Heart right ventricle (tissue), 16 donors: Measurements from ENCODE around the gene PAX2. TPM values are rescaled to one million over a fixed set of nuclear protein-coding genes. Genes with fewer than 3 reads are reported as not detected.

Experiments
- ATAC-seq, 8 donors: fragments of 200-7000 bp; cut with Tn5 transposase; one replicate each; pipeline ENCODE4 v1.9.1; 2020; ENCODE audit warnings: mild to moderate bottlenecking in 8 of 8, moderate library complexity in 8 of 8, moderate number of reproducible peaks in 1 of 8
- DNase-seq, 2 donors: peaks; one replicate each; pipeline ENCODE4 v3.0.0-alpha.2; 2020
- H3K27ac ChIP-seq, 10 donors: fragments of 200-600 bp; sonication (generic) in 2 of 10; one replicate each; pipeline versions ENCODE4 v1.5.0 to v1.8.0; 2020 to 2022; ENCODE audit warnings: mild to moderate bottlenecking in 3 of 10
- H3K27me3 ChIP-seq, 7 donors: fragments of 200-600 bp; one replicate each; pipeline ENCODE4 v1.8.0; 2021 to 2022; ENCODE audit warnings: mild to moderate bottlenecking in 2 of 7
- H3K36me3 ChIP-seq, 9 donors: fragments of 200-600 bp; sonication (generic) in 1 of 9; one replicate each; pipeline versions ENCODE4 v1.5.0 to v1.8.0; 2020 to 2022; ENCODE audit warnings: mild to moderate bottlenecking in 2 of 9
- H3K4me1 ChIP-seq, 9 donors: fragments of 200-600 bp; sonication (generic) in 1 of 9; one replicate each; pipeline versions ENCODE4 v1.5.0 to v1.8.0; 2020 to 2022; ENCODE audit warnings: mild to moderate bottlenecking in 4 of 9
- H3K4me3 ChIP-seq, 10 donors: fragments of 200-600 bp; sonication (generic) in 2 of 10; one replicate each; pipeline versions ENCODE4 v1.5.0 to v1.8.0; 2020 to 2022; ENCODE audit warnings: mild to moderate bottlenecking in 7 of 10, moderate library complexity in 2 of 10
- H3K9me3 ChIP-seq, 11 donors: fragments of 200-600 bp in 10 of 11; sonication (generic) in 2 of 11; one replicate each; pipeline versions ENCODE4 v1.5.0 to v1.8.0; 2013 to 2022; ENCODE audit warnings: mild to moderate bottlenecking in 2 of 11, control low read depth in 1 of 11, moderate library complexity in 1 of 11
- WGBS, 2 donors: extraction: QIAGEN DNeasy Blood & Tissue Kit; methylation state at CpG; one replicate each; pipeline ENCODE4 v1.1.7; 2013; ENCODE audit warnings: inconsistent platforms in 1 of 2; 5-methylcytosine and 5-hydroxymethylcytosine counted together
- intact Hi-C, 10 donors: fragments of 100-400 bp; cut with DNase I; formaldehyde crosslinking; loops; one replicate each; pipeline versions ENCODE4 v1.11.1 to v1.14.2; 2022
- polyA plus RNA-seq, 2 donors: library from polyadenylated mRNA; stranded (reverse); fragments of 200-250 nt; gene quantifications; one replicate each; pipeline ENCODE4 v1.2.3, GENCODE V29; 2013
- total RNA-seq, 10 donors: library from RNA; stranded (reverse); fragmentation: NEBNext Ultra II Directional in 3 of 10; extraction: Animal tissue kit (Norgen Biotek cat#: 25700) in 3 of 10; gene quantifications; one replicate each; pipeline versions ENCODE4 v1.2.1 to v1.2.4, GENCODE V29; 2021 to 2023
- TF ChIP-seq, protein P1 (sequence below), 9 donors: fragments of 200-600 bp; sonication (generic) in 2 of 9; IDR thresholded peaks; one replicate each; pipeline versions ENCODE4 v1.5.0 to v1.8.0; 2021 to 2022; ENCODE audit warnings: antibody characterized with exemption in 9 of 9, mild to moderate bottlenecking in 5 of 9, moderate library complexity in 1 of 9
- donor health status: Arrhythmogenic right ventricular cardiomyopathy.
- donor health status: ischemic (EF 13 %, LVEDD 7.1; RV severe dilation, severe dysfunction).
- donor health status: healthy with polysubstance abuse.
- donor health status: DM: no; HTN: yes; CAD: no.
- donor health status: DM: no; HTN: no; CAD: no.
- donor health status: ischemic (EF 25% LVEDD 6.9; RV normal size, moderate dysfunction).
- donor health status: ischemic (EF 25% LVEDD 5.7; RV mildly dilated, moderate dysfunction).
- donor health status: healthy.
- donor health status: DM: yes; HTN: yes; CAD: no.
- donor health status: Ischemic cardiomyopathy.
- donor health status: ischemic (EF 35%, LVEDD 5.7; RV mildly dilated, moderate dysfunction).
- donor health status: nonischemic (EF 11% LVEDD 7.7; RV severe dilation, severe dysfunction).
- donor health status: DM: yes; HTN: yes; CAD: no.
- donor health status: PGD.
- donor health status: ischemic (EF 29% LVEDD 5.4; RV normal size, mild dysfunction).
- donor health status: nonischemic (EF 23%, LVEDD 6.1; RV moderate dilation, normal function).

Gene PAX2
- total and polyA plus RNA-seq, 12 donors: not detected

DNA sequence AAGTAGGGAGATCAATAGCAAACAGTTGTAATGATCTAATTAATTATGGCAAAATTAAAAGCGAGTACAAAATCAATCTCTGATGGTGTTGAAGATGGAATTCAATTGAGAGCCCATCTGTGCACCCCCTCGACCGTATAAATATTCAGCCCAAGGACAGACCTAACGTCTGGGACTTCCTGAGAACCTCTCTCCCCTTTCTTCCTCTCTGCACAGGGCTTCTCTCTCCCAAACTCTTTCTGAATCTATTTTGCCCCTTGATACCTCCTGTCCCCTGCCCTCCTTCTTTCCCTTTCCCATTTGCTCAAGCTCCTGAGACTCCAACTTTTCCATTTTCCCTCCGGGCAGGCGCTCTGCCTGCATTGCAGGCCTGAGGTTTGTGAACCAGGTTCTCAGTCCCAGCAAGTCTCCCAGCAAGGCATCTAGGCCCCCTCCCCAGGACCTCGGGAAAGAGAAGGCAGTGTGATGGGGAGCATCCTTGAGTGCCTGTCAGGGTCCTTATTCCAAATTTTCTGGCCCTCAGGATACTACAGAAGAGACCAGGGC, 8.5 kb upstream of the PAX2 start:
- Histone ChIP-seq H3K9me3 (no peaks in the 10 kb centered on the region), H3K4me1 (peaks cover 3 to 34% (median 24%) of the 10 kb centered on the region in 9 donors), H3K27me3 (peaks cover 46 to 100% (median 100%) of the 10 kb centered on the region in 7 donors), H3K36me3 (no peaks in the 10 kb centered on the region), H3K27ac (no peak overlapping the region), H3K4me3 (peak overlapping the region in 2 of 10 donors; percentile 32 to 39)
- ATAC-seq (no peak), DNase-seq (no peak)
- TF ChIP-seq, protein P1, sequence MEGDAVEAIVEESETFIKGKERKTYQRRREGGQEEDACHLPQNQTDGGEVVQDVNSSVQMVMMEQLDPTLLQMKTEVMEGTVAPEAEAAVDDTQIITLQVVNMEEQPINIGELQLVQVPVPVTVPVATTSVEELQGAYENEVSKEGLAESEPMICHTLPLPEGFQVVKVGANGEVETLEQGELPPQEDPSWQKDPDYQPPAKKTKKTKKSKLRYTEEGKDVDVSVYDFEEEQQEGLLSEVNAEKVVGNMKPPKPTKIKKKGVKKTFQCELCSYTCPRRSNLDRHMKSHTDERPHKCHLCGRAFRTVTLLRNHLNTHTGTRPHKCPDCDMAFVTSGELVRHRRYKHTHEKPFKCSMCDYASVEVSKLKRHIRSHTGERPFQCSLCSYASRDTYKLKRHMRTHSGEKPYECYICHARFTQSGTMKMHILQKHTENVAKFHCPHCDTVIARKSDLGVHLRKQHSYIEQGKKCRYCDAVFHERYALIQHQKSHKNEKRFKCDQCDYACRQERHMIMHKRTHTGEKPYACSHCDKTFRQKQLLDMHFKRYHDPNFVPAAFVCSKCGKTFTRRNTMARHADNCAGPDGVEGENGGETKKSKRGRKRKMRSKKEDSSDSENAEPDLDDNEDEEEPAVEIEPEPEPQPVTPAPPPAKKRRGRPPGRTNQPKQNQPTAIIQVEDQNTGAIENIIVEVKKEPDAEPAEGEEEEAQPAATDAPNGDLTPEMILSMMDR (IDR thresholded peaks at IDR 0.05): no peak
- intact Hi-C loops: loop anchor here in 2 of 10 donors (10.0 kb wide), 1 partner anchor 172 kb away; no protein-coding TSS in a partner anchor
- WGBS, 2 donors: 43 to 44% methylated on average over 7 of the region's 7 CpGs

DNA sequence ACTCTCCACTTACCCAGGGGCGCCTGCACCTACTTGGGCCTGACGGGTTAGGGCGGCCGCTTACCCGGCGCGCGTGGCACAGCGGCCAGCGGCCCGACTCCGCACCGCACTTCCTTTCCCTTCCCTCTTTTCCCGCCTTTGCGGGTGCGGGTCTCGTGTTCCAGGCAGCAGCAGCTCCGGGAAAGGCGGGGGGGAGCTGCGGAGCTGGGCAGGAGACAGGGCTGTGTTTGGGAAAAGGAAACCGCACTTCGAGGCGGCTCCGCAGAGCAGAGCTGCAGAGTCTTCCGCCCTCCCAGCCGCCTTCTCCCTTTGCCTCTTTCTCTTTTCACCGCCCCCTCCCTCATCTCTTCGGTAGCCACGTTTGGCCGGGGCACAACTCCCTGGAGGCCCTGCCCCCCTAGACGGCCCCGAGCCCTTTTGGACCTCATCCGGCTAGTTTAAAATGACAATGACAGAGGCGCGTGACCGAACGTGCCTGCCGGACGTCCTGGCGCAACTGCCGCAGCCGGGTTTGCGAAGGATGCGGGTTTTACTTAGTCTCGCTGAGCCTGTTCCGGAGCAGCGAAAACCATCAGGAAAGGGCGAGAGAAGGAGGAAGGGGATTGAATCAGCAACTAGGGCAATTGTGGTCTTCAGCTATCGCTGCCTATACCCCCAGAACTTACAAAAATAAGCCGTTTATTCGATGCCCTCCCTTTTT, 7.9 kb upstream of the PAX2 start:
- TF ChIP-seq, protein P1 (IDR thresholded peaks at IDR 0.05): no peak
- Histone ChIP-seq H3K27me3 (peaks cover 52 to 100% (median 100%) of the 10 kb centered on the region in 7 donors), H3K4me3 (peak overlapping the region in 6 of 10 donors; percentile 11 to 39 (median 34)), H3K9me3 (no peaks in the 10 kb centered on the region), H3K4me1 (peaks cover 3 to 38% (median 24%) of the 10 kb centered on the region in 9 donors), H3K27ac (no peak overlapping the region), H3K36me3 (no peaks in the 10 kb centered on the region)
- 1 to 3% methylated on average over 51 of the region's 51 CpGs for WGBS, 2 donors
- peak in 1 of 8 donors; percentile 19 for ATAC-seq
- intact Hi-C loops: loop anchor here in 2 of 10 donors (10.0 kb wide), 1 partner anchor 173 kb away; no protein-coding TSS in a partner anchor
- DNase-seq: no peak

DNA sequence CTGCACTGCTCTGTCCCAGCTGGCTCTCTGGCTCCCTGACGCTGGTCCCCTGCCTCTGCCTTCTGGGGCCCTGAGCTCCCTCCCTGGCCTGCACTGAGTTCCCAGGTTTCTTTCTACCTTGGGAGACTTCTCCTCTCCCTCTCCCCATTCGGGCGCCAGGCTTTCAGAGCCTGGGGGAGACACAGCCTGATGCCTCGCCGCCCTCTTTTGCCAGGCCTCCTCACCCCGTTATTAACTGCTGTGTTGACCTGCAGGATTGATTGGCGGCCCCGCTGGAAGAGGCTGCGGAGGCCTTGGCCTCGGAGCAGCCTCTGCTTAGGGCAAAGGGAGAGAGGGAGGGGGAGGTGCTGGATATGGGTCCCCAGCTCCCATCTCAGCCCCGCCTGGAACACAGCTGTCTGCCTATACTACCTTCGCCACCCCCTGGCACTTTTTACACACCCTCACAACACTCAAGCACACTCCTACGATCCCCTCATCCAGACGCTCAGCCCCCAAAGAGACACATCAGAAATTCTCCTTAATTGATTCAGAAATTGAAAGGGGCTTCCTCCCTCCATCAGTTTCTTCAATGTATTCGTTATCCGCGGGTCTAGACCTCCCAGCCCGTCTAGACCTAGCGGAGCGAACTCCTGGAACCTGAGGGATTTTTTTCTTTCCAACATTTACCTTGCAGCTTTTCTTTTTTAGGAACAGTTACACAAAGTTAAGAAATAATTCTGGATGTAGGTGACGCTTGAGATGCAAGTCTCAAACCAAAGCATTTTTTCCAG, 7.1 kb upstream of the PAX2 start:
- Histone ChIP-seq H3K27me3 (peaks cover 58 to 100% (median 100%) of the 10 kb centered on the region in 7 donors), H3K9me3 (no peaks in the 10 kb centered on the region), H3K27ac (no peak overlapping the region), H3K4me3 (peak overlapping the region in 1 of 10 donors; percentile 11), H3K4me1 (peaks cover 3 to 38% (median 24%) of the 10 kb centered on the region in 9 donors), H3K36me3 (no peaks in the 10 kb centered on the region)
- intact Hi-C loops: loop anchor here in 2 of 10 donors (10.0 kb wide), 1 partner anchor 173 kb away; no protein-coding TSS in a partner anchor
- TF ChIP-seq, protein P1 (IDR thresholded peaks at IDR 0.05): no peak
- DNase-seq (no peak), ATAC-seq (no peak)
- WGBS, 2 donors: 5 to 6% methylated on average over 20 to 21 of the region's 21 CpGs
